UCSD-AML1 (cell line): ENCODE data around the gene STX8.

ENCODE experiments used
- DNase-seq: peaks from one replicate; lab custom pipeline; 2025; ENCODE audit not compliant: unreplicated experiment; lab: John Stamatoyannopoulos, UW

The STX8 gene

GRCh38 chr17:9446528-9446927, 129.1 kb downstream of the STX8 start:
- DNase-seq, result no peak

GRCh38 chr17:9445424-9445823, 130.2 kb downstream of the STX8 start:
- no peak for DNase-seq

- DNase-seq, result no peak
Measured at GRCh38 chr17:9444687-9445086, 130.9 kb downstream of the STX8 start.

- DNase-seq, result no peak
Measured at GRCh38 chr17:9443811-9444210, 131.8 kb downstream of the STX8 start.

GRCh38 chr17:9439851-9440250, 135.8 kb downstream of the STX8 start:
- DNase-seq, result no peak

- no peak for DNase-seq
Measured at GRCh38 chr17:9436630-9437029, 139.0 kb downstream of the STX8 start.

- DNase-seq, result no peak
Measured at GRCh38 chr17:9435165-9435564, 140.5 kb downstream of the STX8 start.

- no peak for DNase-seq
Measured at GRCh38 chr17:9434642-9435057, 141.0 kb downstream of the STX8 start.

- no peak for DNase-seq
Measured at GRCh38 chr17:9432934-9433421, 142.6 kb downstream of the STX8 start.

GRCh38 chr17:9432134-9432885, 143.3 kb downstream of the STX8 start:
- no peak for DNase-seq

- DNase-seq, result no peak
Measured at GRCh38 chr17:9431620-9432019, 144.0 kb downstream of the STX8 start.

- no peak for DNase-seq
Measured at GRCh38 chr17:9427465-9428315, 147.9 kb downstream of the STX8 start.

- DNase-seq, result no peak
Measured at GRCh38 chr17:9424071-9424640, 151.5 kb downstream of the STX8 start.

GRCh38 chr17:9421525-9421924, 154.1 kb downstream of the STX8 start:
- DNase-seq, result no peak

- no peak for DNase-seq
Measured at GRCh38 chr17:9419932-9420453, 155.6 kb downstream of the STX8 start.

- DNase-seq, result no peak
Measured at GRCh38 chr17:9414471-9414870, 161.1 kb downstream of the STX8 start.

GRCh38 chr17:9410737-9411136, 164.9 kb downstream of the STX8 start:
- DNase-seq, result no peak

- DNase-seq, result no peak
Measured at GRCh38 chr17:9410301-9410700, 165.3 kb downstream of the STX8 start.

GRCh38 chr17:9409878-9410277, 165.7 kb downstream of the STX8 start:
- DNase-seq, result no peak

- DNase-seq, result no peak
Measured at GRCh38 chr17:9408868-9409829, 166.5 kb downstream of the STX8 start.
